Keratinocyte (primary cell): Measurements from ENCODE around the gene ATP6V1G3.

ENCODE experiments used
- CTCF ChIP-seq, 3 experiments: IDR thresholded peaks in 1 of 3; conservative IDR thresholded peaks in 1 of 3; optimal IDR thresholded peaks in 1 of 3; 2 replicates in 2 of 3; 3 replicates in 1 of 3; pipeline versions ENCODE3 to v1.5.1; 2011; ENCODE audit warnings: low read length in 3 of 3, mild to moderate bottlenecking in 3 of 3, moderate library complexity in 2 of 3, control low read depth in 1 of 3, inconsistent platforms in 1 of 3; ENCODE audit not compliant: insufficient read depth in 2 of 3; ENCODE audit errors: extremely low read depth in 1 of 3
- EZH2 ChIP-seq: IDR thresholded peaks from one replicate; pipeline ENCODE4 v1.6.1; 2012; ENCODE audit warnings: inconsistent platforms, mild to moderate bottlenecking, low read length, moderate library complexity

- TF ChIP-seq CTCF (optimal IDR thresholded peaks at IDR 0.05 in 1 of 3, IDR thresholded peaks at IDR 0.05 in 1 of 3, conservative IDR thresholded peaks at IDR 0.05 in 1 of 3; ENCODE audit: extremely low read depth in 1 of 3, insufficient read depth in 2 of 3, low read length in 3 of 3) (no peak), EZH2 (no peak)
Observed at GRCh38 chr1:198480876-198481275, 59.6 kb downstream of the ATP6V1G3 start.
